Stimulated activated CD4-positive, alpha-beta T cell treated with anti-CD3 and anti-CD28 coated beads, Interleukin-2, amount 100 ng/mL, for 24 hours (primary cell): ENCODE data around the gene ZNF800.
"Not testable (repeated sequence)": the region's sequence is repeated elsewhere in the genome, so short reads cannot be mapped to it uniquely, and the experiment has no call there.

ENCODE experiments used
- DNase-seq, 2 donors: peaks; one replicate each; pipeline ENCODE4 v3.0.0-alpha.2; 2020

Gene ZNF800, protein sequence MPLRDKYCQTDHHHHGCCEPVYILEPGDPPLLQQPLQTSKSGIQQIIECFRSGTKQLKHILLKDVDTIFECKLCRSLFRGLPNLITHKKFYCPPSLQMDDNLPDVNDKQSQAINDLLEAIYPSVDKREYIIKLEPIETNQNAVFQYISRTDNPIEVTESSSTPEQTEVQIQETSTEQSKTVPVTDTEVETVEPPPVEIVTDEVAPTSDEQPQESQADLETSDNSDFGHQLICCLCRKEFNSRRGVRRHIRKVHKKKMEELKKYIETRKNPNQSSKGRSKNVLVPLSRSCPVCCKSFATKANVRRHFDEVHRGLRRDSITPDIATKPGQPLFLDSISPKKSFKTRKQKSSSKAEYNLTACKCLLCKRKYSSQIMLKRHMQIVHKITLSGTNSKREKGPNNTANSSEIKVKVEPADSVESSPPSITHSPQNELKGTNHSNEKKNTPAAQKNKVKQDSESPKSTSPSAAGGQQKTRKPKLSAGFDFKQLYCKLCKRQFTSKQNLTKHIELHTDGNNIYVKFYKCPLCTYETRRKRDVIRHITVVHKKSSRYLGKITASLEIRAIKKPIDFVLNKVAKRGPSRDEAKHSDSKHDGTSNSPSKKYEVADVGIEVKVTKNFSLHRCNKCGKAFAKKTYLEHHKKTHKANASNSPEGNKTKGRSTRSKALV

DNA sequence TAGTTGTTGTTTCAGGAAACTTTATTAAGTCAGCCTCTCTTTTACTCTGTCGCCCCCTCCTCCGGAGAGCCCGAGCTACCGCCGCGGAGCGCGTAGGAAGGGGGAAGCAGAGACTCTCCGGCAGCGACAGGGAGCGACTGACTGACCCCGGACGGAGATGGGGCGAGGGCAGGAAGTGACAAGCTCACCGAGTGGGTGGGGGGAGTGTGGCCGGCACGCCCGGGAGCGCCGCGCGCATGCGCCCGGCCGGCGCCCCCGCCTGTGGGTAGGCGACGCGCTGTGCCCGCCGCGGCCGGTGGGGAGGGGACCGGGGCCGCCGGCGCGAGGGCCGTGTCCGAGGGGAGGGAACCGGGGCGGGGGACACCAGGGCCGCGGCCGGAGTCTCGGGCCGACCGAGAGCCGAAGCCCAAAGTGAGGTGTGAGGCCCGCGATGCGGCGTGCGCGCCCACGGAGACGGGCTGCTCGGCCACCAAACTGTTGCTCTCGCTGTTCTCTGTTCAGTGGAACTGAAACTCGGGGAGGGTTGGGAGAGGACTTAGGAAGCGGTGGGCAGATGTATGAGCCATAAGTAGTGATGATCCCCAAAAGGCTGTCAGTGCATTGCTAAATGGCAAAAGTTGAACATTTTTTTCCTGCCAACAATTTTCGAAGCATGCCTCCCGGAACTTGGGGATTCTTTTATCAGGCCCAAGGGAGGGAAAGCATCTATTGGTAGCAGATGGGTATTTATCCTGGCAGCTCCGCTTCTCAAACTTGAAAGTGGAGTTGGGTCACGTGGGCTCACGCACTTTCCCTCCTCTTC, at the start of gene ZNF800:
Gene ZNF800 (minus strand): TSS at position 143 of the 802 bp plus-strand sequence. CDS start 1,151 bp downstream, outside the sequence.
- peak; percentile 87 to 90 for DNase-seq

DNA sequence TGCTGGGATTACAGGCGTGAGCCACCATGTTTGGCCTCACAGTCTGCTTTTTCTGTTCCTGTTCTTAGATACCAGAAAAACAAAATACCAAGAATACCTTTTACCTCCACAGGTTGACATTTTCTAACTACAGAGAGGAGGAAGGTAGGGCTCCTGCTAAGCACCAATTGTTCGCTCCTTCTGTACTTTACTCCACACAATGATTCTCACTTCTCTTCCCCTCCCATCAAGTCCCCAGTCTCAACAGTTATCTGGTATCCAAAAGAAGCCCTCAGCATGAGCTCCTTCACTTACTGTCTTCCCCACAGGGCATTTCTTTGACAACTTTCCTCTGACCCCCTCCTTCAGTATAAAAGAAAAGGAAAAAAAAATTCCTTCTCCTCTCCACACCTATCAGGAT, 47.7 kb upstream of the ZNF800 start:
- DNase-seq, result no peak

DNA sequence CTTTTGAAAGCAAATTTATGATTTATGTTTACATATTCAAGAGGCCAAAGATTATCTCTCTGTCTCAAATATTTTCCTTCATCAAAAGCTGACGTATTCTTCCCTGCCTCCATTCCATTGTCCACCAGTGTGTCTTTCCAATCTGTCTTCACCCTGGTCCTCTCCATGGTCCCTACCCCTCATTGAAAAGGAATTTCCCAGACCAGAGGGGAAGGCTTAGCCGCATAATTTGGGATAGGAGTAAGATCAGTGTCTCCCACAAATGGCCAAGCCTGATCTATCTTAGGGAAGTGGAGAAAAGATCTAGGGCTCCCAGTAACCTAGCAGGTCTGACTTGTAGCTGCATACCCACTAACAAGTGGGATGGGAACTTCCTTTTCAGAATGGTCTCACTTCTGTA, 46.3 kb upstream of the ZNF800 start:
- DNase-seq, result no peak

DNA sequence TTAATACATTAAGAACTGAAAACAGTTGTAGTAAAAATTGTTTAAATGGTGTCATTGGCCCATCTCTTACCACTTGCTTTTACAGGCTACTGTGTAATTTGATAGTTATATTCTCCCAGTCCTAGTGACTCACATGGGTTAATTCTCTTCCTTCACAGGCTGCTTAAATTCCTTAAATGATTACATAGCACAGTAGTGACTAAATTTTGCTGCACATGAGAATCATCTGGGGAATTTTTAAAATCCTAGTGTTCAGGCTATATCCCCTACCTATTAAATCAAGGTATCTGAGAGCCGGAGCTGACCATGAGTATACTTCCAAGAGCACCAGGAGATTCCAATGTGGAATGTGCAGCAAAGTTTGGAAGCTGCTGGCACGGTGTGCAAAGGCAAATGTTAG, 45.3 kb upstream of the ZNF800 start:
- DNase-seq, result no peak

DNA sequence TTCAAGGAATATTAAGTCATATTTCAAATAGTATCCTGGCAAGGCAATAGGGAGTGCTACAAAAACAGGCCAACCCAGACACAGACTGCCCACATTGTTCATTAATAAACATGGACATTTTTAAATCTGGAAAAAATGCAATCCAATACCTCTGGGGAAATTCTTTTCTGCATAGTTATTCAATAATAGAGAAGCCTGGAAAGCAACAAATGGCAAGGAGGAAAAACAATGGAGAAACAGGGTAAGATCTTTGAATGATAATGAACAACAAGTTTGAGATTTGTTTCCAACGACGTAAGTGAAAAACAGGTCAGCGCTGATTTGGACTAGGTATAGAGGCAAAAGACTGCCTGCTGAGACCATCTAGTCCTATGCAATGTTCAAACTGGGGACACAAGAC, 44.7 kb upstream of the ZNF800 start:
- DNase-seq, result no peak

DNA sequence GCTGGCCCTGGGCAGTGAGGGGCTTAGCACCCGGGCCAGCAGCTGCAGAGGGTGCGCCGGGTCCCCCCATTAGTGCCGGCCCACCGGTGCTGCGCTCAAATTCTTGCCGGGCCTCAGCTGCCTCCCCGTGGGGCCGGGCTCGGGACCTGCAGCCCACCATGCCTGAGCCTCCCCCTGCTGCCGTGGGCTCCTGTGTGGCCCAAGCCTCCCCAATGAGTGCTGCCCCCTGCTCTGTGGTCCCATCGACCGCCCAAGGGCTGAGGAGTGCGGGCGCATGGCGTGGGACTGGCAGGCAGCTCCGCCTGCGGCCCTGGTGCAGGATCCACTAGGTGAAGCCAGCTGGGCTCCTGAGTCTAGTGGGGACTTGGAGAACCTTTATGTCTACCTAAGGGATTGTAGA, 36.8 kb upstream of the ZNF800 start:
- not testable (repeated sequence) for DNase-seq

DNA sequence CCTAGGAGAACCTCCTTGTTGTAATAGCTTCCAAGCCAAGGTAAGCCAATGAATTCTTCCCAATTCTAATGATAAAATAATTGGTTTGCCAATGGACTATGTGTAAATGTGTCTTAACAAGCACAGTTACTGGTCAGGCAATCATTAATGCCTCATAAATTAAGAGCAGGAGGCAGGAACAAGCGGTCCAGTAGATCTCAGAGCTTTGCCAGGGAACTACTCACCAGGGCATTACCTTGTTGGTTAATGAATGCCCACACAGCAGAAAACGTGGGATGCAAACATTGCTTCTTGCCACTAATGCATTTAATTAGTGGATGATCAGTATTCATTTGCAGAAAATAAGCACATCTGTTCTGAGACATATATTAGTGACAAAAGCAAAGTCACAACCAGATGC, 26.7 kb upstream of the ZNF800 start:
- no peak for DNase-seq

DNA sequence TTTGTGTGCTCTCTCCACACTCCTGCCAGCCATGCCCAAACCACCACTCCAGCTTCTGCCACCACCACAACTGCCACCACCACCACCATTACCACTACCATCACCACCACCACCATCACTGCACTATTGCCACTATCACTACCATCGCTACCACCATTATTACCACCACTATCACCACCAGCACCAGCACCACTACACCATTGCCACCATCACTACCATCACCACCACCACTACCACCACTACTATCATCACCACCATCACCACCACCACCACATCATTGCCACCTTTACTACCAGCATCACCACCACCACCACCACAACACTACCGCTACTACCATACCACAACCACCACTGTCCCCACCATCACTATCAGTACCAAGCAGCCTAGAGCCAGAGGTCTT, 26.0 kb upstream of the ZNF800 start:
- no peak for DNase-seq

DNA sequence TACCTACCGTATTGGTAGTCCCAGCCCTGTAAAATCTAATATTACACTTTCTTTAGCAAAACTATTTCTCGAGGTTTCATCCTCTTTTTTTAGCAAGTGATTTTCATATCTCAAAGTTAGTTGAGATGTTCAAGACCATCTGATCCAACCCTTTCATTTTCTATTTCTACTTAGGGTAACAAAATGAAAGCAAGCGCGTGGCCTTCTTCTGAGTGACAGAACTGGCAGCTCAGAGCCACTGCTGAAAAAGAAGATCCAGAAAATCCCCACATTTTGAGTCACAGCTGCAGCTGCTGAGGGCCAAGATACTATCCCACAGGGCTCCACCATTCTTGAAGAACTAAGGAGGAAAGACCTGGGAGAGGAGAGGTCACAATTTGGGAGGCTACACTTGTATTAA, 24.8 kb upstream of the ZNF800 start:
- no peak for DNase-seq

DNA sequence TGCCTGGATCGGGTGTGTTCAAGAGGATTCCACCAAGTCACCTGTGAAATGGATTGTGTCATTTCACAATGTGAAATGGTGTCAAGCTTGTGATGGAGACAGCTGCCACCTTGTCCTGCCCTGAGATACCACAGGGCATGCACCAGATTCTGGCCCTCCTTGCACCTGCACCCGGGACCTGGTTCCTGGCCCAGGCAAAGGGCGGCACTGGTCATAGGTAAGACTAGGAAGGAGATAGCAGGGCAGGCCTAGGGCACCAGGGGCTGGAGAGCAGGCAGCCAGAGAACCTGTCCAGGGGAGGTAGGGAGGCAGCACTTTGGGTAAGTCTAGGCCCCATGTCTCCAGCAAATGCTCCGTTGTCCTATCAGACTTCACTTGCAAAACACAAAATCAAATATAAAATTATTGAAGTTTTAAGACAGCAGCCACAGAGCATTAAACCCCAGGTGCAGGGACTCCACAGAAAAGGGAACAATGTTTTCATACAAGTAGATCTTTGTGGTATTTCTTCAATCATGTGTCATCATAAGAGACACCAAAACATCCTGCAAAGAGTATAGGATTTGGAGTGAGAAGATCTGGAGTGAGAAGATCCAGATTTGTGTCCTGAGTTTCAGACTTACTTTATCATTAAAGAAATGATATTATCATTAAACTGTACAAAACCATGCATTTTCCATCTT, 22.7 kb upstream of the ZNF800 start:
- DNase-seq, result no peak

DNA sequence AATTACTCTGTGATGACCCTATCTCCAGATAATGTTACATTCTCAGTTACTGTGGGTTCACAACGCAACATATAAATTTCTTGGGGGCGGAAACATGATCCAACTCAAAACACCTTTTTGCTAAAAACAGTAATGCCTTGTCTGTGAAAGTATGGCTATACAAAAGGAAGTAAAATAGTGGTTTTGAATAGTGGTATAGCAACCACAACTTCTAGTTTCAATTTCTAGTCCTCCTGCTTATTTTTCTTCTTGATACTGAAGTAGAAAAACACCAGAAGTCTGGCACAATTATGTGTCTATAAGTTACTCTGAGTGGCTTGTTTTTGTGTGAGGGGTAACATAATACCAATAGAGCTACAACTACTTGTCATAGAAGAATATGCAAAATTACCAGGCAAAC, 21.5 kb upstream of the ZNF800 start:
- no peak for DNase-seq

DNA sequence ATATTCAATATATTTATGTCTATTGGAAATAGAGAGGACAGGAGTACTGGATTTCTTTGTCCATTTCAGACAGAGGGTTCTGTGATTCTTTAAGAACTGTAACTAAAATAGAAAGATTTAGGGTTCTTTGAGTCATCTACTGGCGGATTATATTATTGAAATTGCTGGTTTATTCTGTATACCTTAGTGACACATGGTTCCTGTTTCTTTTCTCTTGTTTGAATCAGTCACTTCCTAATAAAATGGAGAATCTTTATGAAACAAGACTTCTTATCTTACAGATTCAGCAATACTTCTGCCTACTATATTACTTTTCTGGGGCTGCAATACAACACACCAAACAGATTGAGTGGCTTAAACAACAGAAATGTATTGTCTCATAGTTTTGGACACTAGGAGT, 20.8 kb upstream of the ZNF800 start:
- DNase-seq, result no peak

DNA sequence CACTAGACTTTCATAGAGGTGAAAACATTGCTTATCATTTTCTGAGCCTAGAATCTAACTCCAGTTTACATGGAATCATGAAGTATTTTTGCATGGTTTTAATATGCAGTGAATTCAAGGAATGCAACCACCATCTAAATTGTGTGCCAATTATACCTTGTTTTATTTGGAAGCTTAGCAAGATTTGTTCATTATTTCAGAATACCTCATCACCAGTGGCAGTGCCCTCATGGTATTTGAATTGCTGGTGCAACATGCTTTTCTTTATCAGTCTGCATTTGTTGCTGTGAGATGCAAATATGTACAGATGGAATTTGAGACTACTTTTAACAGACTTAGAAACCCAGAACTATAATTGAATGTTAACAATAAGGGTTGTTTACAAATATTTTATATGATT, 18.7 kb upstream of the ZNF800 start:
- DNase-seq, result no peak

DNA sequence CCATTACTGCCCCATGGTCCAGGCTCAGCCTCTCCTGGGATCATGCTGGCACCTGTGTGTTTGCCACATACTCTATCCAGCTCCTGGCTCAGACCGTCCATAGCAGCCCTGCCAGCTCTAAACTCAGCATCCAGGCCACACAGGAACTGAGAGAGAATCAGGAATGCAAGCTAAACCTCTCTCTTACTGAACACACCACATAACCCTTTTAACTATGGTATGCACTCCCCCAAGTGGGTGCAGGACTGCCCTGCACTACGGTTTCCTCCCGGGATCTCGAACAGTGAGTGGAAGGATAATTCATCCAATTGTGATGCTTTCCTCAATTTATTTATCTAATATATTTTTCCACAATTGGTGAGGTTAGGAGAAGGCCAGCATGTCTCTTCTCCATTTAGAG, 17.1 kb upstream of the ZNF800 start:
- DNase-seq, result no peak

DNA sequence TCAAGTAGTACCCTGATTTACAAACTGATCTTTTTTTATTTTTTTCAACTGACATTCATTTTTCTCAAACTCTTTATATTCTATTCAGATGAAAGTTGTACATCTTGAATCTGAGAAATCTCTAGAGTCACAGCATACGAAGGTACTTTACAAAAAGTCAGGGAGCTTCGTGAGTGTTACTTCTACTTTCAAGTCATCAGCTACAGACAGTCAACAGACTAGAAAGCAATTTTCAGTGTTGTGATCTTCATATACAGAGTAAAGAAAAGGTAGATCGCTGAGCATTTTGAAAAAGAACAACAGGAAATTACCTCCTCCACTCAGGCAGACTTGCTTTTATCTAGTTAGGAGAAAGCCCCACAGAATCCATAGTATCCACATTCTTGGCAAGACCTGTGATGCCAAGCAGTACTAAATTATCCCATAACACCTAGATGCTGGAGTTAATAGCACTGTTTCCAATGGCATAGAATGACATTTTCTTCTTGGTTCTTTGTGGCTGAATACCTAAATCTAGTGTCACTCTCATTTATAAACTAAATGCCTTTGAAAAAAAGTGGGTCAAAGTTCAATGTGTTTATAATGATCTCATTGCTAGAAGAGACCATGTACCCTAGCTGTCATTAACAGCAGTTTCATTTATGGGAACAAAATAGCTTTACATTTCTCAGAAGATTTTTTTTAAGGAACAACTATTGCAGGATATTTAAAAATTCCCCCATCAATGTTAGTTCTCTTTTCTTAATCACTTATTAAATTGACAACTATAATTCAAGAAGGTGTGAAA, 12.0 kb upstream of the ZNF800 start:
- DNase-seq, result no peak

DNA sequence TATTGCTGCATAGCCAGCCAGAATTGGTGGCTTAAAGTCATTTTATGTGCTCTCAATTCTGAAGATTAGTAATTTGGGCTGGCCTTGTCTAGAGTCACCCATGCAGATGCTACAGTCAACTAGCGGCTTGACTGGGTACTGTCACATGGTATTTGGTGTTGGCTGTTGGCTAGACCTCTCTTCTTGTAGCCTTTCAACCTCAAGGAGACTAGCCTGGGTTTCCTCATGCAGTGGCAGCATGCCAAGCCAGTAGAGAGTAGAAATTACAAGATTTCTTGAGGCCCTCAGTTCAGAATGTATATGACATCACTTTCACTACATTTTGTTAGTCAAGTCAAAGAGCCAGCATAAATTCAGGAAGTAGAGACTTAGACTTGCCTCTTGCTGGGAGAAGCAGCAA, 3.7 kb upstream of the ZNF800 start:
- DNase-seq, result peak; percentile 27 to 34

DNA sequence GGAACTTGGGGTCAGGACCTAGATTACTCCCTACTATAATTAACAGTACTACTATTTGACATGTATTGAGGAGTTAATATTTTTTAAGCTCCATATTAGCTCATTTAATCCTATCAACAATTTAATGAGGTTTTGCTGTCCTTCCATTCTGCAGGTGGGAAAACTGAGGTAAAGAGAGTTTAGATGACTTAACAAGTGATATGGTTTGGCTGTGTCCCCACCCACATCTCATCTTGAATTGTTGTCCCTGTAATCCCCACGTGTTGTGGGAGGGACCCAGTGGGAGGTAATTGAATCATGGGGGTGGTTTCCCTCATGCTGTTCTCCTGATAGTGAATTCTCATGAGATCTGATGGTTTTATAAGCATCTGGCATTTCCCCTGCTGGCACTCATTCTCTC, 2.6 kb upstream of the ZNF800 start:
- peak in 1 of 2 donors; percentile 37 for DNase-seq

DNA sequence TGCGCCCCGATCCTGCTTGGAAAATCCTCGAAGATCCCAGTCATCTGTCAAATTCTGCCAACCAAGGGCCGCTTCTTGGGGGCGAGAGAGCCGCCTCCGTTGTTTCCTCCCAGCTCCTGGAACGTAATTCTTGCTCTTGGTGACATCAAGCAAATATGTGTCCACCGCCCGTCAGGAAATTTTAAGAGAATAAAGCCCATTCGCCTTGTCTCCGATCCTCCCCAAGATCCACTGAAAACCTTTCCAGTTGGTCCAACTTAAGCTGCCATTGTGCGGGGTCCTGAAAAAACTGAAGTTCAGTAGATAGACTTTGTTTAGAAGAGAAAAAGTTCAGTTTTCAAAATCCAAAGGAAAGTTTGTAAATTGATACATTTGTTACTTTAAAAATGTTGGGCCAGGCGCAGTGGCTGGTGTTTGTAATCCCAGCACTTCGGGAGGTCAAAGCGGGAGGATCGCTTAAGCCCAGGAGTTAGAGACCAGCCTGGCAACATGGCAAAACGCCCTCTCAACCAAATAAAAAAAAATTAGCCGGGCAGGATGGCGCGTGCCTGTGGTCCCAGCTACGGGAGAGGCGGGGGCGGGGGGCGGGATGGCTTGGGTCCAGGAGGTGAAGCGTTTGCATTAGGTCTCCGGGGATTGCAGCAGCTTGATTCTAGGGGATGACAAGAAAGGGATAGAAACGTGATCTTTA, 1.0 kb upstream of the ZNF800 start:
- peak in 1 of 2 donors; percentile 18 for DNase-seq

DNA sequence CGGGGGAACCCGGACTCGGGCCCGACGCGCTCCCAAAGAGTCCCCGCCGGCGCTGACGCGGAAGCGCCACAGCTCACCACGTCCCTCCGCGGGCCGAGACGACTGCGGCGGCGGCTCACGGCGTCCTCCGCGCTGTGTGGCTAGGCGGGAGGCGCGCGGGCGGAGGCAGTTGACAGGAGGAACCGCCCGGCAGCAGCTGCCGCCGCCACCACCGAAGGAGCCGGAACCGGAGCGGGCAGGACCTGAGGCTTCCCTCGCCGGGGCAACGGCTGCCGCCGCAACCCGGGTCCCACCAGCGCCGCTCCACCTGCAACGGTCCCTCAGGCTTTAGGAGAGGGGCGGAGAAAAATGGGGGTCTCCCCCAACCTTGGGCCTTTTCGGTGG, 334 bp downstream of the ZNF800 start:
- DNase-seq, result peak; percentile 70 to 72

DNA sequence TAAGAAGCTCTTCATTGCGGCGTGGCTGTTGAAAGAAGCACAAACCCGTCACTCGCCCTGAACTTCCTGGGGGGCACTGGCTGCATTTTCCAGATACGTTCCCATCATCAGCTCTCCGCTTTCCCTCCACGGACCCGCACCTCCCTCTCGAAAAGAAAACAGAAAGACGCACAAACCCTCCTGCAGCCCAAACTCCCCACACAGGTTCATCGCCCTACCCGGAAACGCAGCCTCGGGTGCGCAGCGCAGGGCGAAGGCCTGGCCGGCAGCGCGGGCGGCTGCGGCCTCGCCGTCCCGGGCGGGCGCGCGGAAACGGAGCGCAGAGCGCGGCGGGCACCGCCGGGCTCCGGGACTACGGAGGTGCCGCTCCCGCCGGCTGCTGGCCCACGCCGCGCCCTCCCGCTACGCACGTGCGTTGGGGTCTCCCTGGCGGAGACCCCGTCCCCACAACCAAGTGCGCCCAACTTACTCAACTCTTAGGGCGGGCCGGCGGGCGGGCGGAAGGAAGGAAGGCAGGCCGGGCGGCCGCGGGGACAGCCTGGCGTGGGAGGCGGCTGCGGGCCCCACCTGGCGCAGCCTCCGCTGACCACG, 822 bp downstream of the ZNF800 start:
- DNase-seq, result peak; percentile 51 to 60
